ENCODE results near the gene MRGPRD. TPM values are rescaled to one million over a fixed set of nuclear protein-coding genes. Genes with fewer than 3 reads are reported as not detected.

MRGPRD gene
- total and polyA plus RNA-seq, 5 donors = not detected

GRCh38 chr11:68965901-68966853 is 14.6 kb downstream of the MRGPRD start:
- peak; percentile 25 to 34 for ATAC-seq
- no peak overlapping the region for H3K4me3 ChIP-seq (ENCODE audit: low read length)
- peak in 1 of 3 donors; percentile 74 for DNase-seq
- WGBS = 61% methylated on average over 15 of the region's 15 CpGs
- no peaks in the 10 kb centered on the region for H3K27me3 ChIP-seq (ENCODE audit: control insufficient read depth, insufficient read depth)
- peaks cover 5% of the 10 kb centered on the region for H3K4me1 ChIP-seq (ENCODE audit: control insufficient read depth, insufficient read depth, low read length)
- H3K27ac ChIP-seq (ENCODE audit: low read length) = no peak overlapping the region
- no peaks in the 10 kb centered on the region for H3K9me3 ChIP-seq (ENCODE audit: control insufficient read depth, low read length)
- intact Hi-C loops (cut with DNase I) = no loop called here

GRCh38 chr11:68963779-68964178 is 17.0 kb downstream of the MRGPRD start:
- WGBS = 90% methylated on average over 3 of the region's 3 CpGs
- Histone ChIP-seq H3K4me1 (ENCODE audit: control insufficient read depth, insufficient read depth, low read length) (peaks cover 5% of the 10 kb centered on the region), H3K27me3 (ENCODE audit: control insufficient read depth, insufficient read depth) (no peaks in the 10 kb centered on the region), H3K27ac (ENCODE audit: low read length) (no peak overlapping the region), H3K9me3 (ENCODE audit: control insufficient read depth, low read length) (no peaks in the 10 kb centered on the region), H3K4me3 (ENCODE audit: low read length) (no peak overlapping the region)
- ATAC-seq (peak; percentile 58 to 59), DNase-seq (no peak)
- intact Hi-C loops (cut with DNase I) = no loop called here

- H3K27me3 ChIP-seq (ENCODE audit: control insufficient read depth, insufficient read depth) = no peaks in the 10 kb centered on the region
- H3K4me1 ChIP-seq (ENCODE audit: control insufficient read depth, insufficient read depth, low read length) = peaks cover 5% of the 10 kb centered on the region
- no peak overlapping the region for H3K27ac ChIP-seq (ENCODE audit: low read length)
- H3K4me3 ChIP-seq (ENCODE audit: low read length) = no peak overlapping the region
- DNase-seq (no peak), ATAC-seq (no peak)
- intact Hi-C loops (cut with DNase I) = no loop called here
- WGBS = 74% methylated on average over 16 of the region's 16 CpGs
- H3K9me3 ChIP-seq (ENCODE audit: control insufficient read depth, low read length) = no peaks in the 10 kb centered on the region
These were observed 18.1 kb downstream of the MRGPRD start for GRCh38 chr11:68962527-68963250.

GRCh38 chr11:68961245-68961644 is 19.5 kb downstream of the MRGPRD start:
- Histone ChIP-seq H3K27me3 (ENCODE audit: control insufficient read depth, insufficient read depth) (no peaks in the 10 kb centered on the region), H3K4me3 (ENCODE audit: low read length) (no peak overlapping the region), H3K9me3 (ENCODE audit: control insufficient read depth, low read length) (no peaks in the 10 kb centered on the region), H3K4me1 (ENCODE audit: control insufficient read depth, insufficient read depth, low read length) (peaks cover 2% of the 10 kb centered on the region), H3K27ac (ENCODE audit: low read length) (no peak overlapping the region)
- intact Hi-C loops (cut with DNase I) = no loop called here
- DNase-seq (no peak), ATAC-seq (no peak)
- WGBS = 75% methylated on average over 8 of the region's 8 CpGs

GRCh38 chr11:68960294-68961071 is 20.3 kb downstream of the MRGPRD start:
- DNase-seq (no peak), ATAC-seq (no peak)
- Histone ChIP-seq H3K9me3 (ENCODE audit: control insufficient read depth, low read length) (no peaks in the 10 kb centered on the region), H3K4me1 (ENCODE audit: control insufficient read depth, insufficient read depth, low read length) (no peaks in the 10 kb centered on the region), H3K27ac (ENCODE audit: low read length) (no peak overlapping the region), H3K27me3 (ENCODE audit: control insufficient read depth, insufficient read depth) (no peaks in the 10 kb centered on the region), H3K4me3 (ENCODE audit: low read length) (no peak overlapping the region)
- intact Hi-C loops (cut with DNase I) = no loop called here
- 86% methylated on average over 25 of the region's 25 CpGs for WGBS

- intact Hi-C loops (cut with DNase I) = no loop called here
- Histone ChIP-seq H3K9me3 (ENCODE audit: control insufficient read depth, low read length) (no peaks in the 10 kb centered on the region), H3K27ac (ENCODE audit: low read length) (no peak overlapping the region), H3K27me3 (ENCODE audit: control insufficient read depth, insufficient read depth) (no peaks in the 10 kb centered on the region), H3K4me1 (ENCODE audit: control insufficient read depth, insufficient read depth, low read length) (no peaks in the 10 kb centered on the region), H3K4me3 (ENCODE audit: low read length) (no peak overlapping the region)
- ATAC-seq (no peak), DNase-seq (no peak)
- 92% methylated on average over 31 of the region's 31 CpGs for WGBS
These were observed 21.1 kb downstream of the MRGPRD start for GRCh38 chr11:68959465-68960293.

GRCh38 chr11:68958211-68958610 is 22.6 kb downstream of the MRGPRD start:
- intact Hi-C loops (cut with DNase I) = no loop called here
- ATAC-seq (no peak), DNase-seq (peak in 1 of 3 donors; percentile 14)
- Histone ChIP-seq H3K9me3 (ENCODE audit: control insufficient read depth, low read length) (no peaks in the 10 kb centered on the region), H3K4me1 (ENCODE audit: control insufficient read depth, insufficient read depth, low read length) (no peaks in the 10 kb centered on the region), H3K27ac (ENCODE audit: low read length) (no peak overlapping the region), H3K4me3 (ENCODE audit: low read length) (no peak overlapping the region), H3K27me3 (ENCODE audit: control insufficient read depth, insufficient read depth) (no peaks in the 10 kb centered on the region)
- WGBS = 92% methylated on average over 9 of the region's 9 CpGs

GRCh38 chr11:68956547-68957254 is 24.1 kb downstream of the MRGPRD start:
- no peak overlapping the region for H3K27ac ChIP-seq (ENCODE audit: low read length)
- ATAC-seq = no peak
- DNase-seq = peak in 1 of 3 donors; percentile 49
- no peaks in the 10 kb centered on the region for H3K4me1 ChIP-seq (ENCODE audit: control insufficient read depth, insufficient read depth, low read length)
- H3K27me3 ChIP-seq (ENCODE audit: control insufficient read depth, insufficient read depth) = no peaks in the 10 kb centered on the region
- 71% methylated on average over 12 of the region's 12 CpGs for WGBS
- H3K9me3 ChIP-seq (ENCODE audit: control insufficient read depth, low read length) = no peaks in the 10 kb centered on the region
- H3K4me3 ChIP-seq (ENCODE audit: low read length) = no peak overlapping the region
- intact Hi-C loops (cut with DNase I) = no loop called here

GRCh38 chr11:68956142-68956541 is 24.6 kb downstream of the MRGPRD start:
- H3K27ac ChIP-seq (ENCODE audit: low read length) = no peak overlapping the region
- H3K9me3 ChIP-seq (ENCODE audit: control insufficient read depth, low read length) = no peaks in the 10 kb centered on the region
- intact Hi-C loops (cut with DNase I) = no loop called here
- H3K27me3 ChIP-seq (ENCODE audit: control insufficient read depth, insufficient read depth) = no peaks in the 10 kb centered on the region
- DNase-seq = peak in 1 of 3 donors; percentile 45
- H3K4me1 ChIP-seq (ENCODE audit: control insufficient read depth, insufficient read depth, low read length) = no peaks in the 10 kb centered on the region
- ATAC-seq = no peak
- no peak overlapping the region for H3K4me3 ChIP-seq (ENCODE audit: low read length)
- WGBS = 12% methylated on average over 12 of the region's 12 CpGs

- ATAC-seq (peak in 1 of 2 donors; percentile 8), DNase-seq (peak in 1 of 3 donors; percentile 28)
- no peak overlapping the region for H3K27ac ChIP-seq (ENCODE audit: low read length)
- H3K27me3 ChIP-seq (ENCODE audit: control insufficient read depth, insufficient read depth) = no peaks in the 10 kb centered on the region
- intact Hi-C loops (cut with DNase I) = no loop called here
- no peak overlapping the region for H3K4me3 ChIP-seq (ENCODE audit: low read length)
- no peaks in the 10 kb centered on the region for H3K9me3 ChIP-seq (ENCODE audit: control insufficient read depth, low read length)
- WGBS = 30% methylated on average over 5 of the region's 5 CpGs
- H3K4me1 ChIP-seq (ENCODE audit: control insufficient read depth, insufficient read depth, low read length) = no peaks in the 10 kb centered on the region
These were observed 25.2 kb downstream of the MRGPRD start for GRCh38 chr11:68955607-68955958.
